ENCODE measurements around the gene GRIFIN.

GRIFIN gene

DNA sequence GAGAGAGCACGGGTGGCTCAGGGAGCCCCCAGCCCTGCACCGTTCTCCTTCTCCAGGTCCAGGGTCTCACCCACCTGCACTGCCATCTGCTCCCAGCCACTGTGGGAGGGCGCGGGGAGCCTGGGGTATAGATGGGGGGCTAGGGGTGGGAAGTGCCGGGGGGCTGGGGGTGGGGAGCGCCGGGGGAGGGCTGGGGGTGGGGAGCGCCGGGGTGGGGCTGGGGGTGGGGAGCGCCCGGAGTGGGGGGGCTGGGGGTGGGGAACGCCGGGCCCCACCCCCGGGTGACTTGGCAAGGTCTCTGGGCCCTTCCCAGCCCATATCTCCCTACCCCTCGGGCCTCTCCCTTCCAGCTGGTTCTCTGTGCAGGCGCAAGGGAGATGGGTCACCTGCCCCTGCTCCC lies at the start of gene GRIFIN:
Gene GRIFIN, minus strand, starts transcription at position 101 of the 400 bp plus-strand sequence. Its CDS starts 15 bp downstream, at position 86.
- no peak for DNase-seq

DNA sequence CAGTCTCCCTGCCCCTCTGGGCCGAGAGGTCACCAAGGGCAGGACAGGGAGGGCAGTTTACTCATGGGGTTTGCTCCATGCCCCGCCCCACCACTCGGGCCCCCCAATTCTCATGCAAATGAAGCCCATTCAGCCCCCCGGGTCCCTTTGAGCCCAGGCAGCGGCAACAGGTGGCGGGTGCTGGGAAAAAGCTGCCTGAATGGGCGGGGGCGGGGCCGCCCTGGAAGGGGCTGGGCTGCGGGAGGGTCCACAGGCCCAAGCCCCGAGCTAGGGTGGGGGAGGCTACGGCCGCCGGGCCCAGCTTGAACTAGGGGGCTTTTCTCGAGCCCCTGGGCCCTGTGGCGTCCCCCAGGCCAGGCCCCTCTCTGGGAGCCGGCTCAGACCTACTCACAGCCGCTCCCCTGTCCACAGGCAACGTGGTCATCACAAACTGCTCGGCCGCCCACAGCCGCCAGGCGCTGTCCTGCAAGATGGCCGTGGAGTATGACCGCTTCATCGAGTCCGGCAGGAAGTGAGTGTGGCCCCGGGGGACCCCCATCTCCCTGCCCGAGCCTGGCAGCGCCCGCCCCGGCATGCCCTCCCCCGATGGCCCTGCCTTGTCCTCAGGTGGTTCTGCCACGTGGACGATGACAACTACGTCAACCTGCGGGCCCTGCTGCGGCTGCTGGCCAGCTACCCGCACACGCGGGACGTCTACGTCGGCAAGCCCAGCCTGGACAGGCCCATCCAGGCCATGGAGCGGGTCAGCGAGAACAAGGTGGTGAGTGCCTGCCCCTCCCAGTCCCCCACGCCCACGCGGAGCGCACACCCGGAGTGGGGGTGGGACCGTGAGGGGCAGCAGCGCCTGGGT lies 48.8 kb upstream of the GRIFIN start:
- peak; percentile 55 for DNase-seq

DNA sequence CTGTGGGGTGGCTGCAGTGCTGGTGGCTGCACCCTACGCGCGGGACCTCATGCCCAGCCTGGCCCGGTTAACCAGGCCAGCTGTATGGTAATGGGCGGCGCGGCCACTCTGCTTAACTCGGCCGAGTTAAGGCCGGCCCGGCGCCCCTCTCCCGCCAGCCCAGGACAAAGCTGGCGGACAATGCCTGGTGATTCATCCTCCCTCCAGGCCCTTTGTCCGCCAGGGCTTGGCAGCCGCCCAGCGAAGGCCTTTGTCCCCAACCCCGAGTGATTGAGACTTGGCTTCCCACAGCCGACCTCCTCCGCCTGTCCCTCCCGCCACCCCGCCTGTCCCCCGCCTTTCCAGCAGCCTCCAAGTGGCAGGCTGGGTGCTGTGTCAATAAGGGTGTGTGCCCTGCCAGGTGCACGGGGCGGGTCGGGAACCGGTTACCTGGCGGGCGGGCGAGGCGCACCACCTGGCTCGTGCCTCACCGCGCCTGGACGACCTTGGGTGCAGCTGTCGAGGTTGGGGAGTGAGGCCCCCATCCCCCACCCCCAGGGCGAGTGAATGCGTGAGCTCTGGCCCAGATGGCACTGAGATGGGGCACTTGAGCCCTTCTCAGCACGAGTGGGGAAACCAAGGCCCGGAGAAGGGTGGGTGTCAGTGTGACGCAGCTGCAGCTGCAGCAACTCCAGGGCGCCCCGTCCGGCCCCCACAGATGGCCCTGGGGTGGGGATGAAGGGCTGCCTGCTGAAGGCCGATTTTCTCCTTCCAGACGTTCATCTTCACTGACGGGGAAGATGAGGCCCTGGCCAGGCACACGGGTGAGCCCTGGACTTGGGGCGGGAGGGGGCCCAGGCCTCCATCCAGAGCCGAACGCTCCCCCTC lies 48.0 kb upstream of the GRIFIN start:
- DNase-seq: peak; percentile 58

DNA sequence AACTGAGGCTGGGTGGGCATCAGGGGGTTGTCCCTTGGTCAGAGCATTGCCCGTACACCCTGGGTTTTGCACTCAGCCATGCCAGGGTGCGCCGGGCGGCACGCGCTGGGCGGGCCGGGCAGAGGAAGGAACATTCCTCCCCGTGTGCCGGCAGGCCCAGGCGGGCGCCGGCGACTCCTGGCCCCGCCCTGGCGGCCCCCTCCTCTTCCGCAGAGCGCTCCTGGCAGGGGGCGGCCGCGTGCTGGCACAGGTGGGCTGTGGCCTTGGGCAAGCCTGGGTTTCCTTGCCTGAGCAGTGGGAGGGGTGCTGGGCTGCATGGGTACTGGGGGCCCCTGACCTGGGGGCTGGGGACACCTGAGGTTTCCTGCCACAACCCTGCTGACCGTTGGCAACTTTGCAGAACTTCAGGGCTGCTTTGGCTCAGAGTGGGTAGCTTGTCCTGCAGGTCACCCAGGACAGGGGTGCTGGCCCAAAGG lies 47.3 kb upstream of the GRIFIN start:
- no peak for DNase-seq

GRCh38 chr7:2522780-2523433 lies 46.7 kb upstream of the GRIFIN start:
- DNase-seq: peak; percentile 72

GRCh38 chr7:2521952-2522591 lies 45.9 kb upstream of the GRIFIN start:
- peak; percentile 86 for DNase-seq

GRCh38 chr7:2521341-2521745 lies 45.1 kb upstream of the GRIFIN start:
- peak; percentile 74 for DNase-seq

GRCh38 chr7:2520761-2521290 lies 44.6 kb upstream of the GRIFIN start:
- DNase-seq: no peak

DNA sequence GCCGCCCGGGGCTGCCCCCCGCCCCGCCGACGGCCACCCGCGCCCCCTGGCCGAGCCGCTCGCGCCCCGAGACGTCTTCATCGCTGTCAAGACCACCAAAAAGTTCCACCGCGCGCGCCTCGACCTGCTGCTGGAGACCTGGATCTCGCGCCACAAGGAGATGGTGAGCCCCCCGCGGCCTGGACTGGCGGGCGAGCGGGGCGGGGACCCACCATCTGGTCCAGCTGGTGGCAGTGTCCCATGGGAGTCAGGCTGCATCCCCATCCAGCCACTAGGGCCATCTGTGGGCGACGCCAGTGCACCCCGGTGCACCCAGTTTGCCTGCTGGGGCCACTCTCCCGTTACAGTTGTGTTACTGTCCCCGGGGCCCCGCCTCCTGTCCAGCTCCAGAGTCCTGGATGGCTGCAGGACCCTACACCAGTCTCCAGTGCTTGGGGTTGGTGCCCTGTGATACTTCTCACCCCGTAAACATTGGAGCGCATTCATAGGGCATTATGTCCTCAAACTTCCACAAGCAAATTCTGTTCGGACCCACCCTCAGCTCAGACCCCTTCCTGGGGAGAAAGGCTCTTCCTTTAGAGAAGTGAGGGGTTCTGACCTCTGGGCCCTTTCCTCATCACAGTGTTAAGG lies 44.0 kb upstream of the GRIFIN start:
- peak; percentile 75 for DNase-seq

GRCh38 chr7:2519119-2519930 lies 43.1 kb upstream of the GRIFIN start, which contains the start of gene LFNG:
Gene LFNG, plus strand, starts transcription at chr7:2519774. Its CDS starts 88 bp downstream, at chr7:2519862.
- DNase-seq: peak; percentile 93

GRCh38 chr7:2518737-2519118 lies 42.5 kb upstream of the GRIFIN start:
- no peak for DNase-seq

DNA sequence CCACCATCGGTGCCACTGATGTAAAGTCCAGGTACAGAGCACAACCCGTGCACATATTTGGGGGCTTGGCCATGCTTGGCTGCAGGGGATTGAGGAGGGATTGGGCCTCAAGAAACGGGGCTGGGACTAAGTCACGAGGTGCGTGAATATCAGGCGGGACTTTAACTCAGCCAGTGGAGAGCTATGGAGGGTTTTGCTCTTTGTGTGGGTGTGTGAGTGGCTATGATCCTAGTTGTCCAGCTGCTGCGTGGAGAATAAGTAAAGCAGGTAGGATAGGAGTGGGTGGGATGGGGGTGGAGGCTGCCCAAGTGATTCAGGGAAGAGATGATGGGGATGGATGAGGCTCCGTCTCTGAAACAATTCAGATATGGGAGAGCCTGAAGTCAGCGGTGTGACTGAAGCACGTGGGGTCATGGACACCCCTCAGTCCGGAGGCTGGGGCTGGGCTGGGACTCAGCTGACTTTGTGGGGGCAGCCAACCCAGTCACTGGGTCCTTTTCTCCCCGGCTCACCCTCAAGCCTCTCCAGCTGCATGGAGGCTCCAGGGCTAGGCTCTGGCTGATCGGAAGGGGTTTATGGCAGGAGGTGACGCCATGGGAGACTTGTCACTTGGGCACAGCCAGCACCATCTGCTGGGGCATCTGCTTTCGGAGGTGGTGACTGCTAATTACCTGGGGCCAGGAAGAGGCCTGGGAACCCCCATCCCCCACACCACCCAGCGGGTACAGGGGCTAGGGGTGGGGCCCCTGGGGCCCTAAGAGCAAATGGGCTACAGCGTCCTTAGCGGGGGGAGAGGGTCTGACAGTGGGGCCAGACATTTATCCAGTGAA lies 41.7 kb upstream of the GRIFIN start:
- DNase-seq: no peak

DNA sequence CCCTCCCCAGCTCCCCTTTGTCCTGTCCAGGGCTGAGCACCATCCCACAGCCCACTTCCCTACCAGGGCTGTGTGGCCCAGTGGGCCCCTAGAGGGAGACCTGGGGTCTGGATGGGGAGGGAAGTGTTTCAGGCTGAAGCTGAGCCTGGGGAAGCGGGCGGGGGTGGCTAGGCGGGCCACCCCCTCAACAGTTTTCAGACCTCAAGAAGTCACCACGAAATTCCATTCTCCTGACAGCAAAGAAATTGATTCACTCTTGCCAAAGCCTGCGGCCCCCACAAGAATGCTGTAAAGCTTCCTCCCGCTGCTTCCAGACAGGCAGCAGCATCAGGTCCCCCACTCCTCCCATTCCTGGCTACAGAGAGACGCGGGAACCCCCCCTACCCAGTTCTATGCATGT lies 40.8 kb upstream of the GRIFIN start:
- no peak for DNase-seq

- no peak for DNase-seq
These were observed 40.0 kb upstream of the GRIFIN start for GRCh38 chr7:2516194-2516555.

DNA sequence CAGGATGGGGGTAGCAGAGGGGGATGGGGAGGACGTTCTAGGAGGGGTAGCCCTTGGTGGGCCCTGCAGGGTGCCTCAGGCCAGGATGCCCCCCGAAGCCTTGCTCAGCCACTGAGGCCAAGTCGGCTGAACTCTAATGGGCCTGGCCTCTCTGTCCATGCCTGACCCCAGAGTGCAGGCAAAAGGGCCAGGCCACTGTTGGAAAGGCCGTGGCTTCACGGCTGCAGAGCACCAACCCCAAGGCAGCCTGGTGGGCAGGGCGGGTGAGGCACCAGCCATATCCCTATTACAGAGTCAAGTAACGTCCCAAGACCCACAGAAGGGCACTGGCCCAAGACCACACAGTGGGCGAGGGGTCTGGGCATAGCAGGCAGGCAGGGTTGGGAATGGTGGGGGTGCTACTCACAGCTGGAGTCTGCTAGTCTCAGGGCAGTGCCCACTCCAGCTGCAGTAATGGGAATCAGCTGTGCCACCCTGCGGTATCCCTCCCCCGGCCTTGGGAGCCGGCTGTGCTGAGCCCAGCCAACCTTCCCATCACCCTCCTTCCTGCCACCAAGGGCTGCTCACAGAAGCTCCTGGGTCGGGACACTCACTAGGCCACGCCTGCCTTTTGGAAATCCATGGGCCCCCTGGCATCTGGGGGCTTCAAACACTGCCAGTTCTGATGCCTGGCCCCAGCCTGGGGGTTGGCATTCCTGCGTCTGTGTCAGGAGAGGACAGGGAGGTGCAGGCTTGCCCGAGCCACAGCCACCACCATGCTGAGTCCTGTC lies 39.4 kb upstream of the GRIFIN start:
- DNase-seq: no peak

GRCh38 chr7:2514473-2515423 lies 38.5 kb upstream of the GRIFIN start:
- no peak for DNase-seq

- no peak for DNase-seq
These were observed 37.5 kb upstream of the GRIFIN start for GRCh38 chr7:2513702-2514101.

- no peak for DNase-seq
These were observed 36.5 kb upstream of the GRIFIN start for GRCh38 chr7:2512713-2513112.
